HepG2 (cell line): ENCODE data around the gene CHRNB4.

Source experiments
- CTCF ChIP-seq: sonication (generic); formaldehyde crosslinking; IDR thresholded peaks from 2 replicates; pipeline ENCODE4 v1.5.0; 2020; ENCODE audit warnings: mild to moderate bottlenecking, missing genetic modification reagents, moderate library complexity
- NCOA1 ChIP-seq: sonication (generic); formaldehyde crosslinking; IDR thresholded peaks from 2 replicates; pipeline ENCODE4 v1.9.0; 2021; ENCODE audit warnings: missing genetic modification reagents
- SALL2 ChIP-seq: sonication (generic); formaldehyde crosslinking; IDR thresholded peaks from 2 replicates; pipeline ENCODE4 v1.8.1; 2023; ENCODE audit warnings: mild to moderate bottlenecking, missing genetic modification reagents, inconsistent platforms
- SRF ChIP-seq: IDR thresholded peaks from 2 replicates; pipeline ENCODE4 v1.6.1; 2011; ENCODE audit warnings: mild to moderate bottlenecking, low read depth, low read length, moderate library complexity
- TBL1XR1 ChIP-seq: fragments of 150-350 bp; IDR thresholded peaks from 2 replicates; pipeline ENCODE4 v1.6.1; 2014; ENCODE audit warnings: borderline replicate concordance, low read length; ENCODE audit not compliant: partially characterized antibody
- ZSCAN22 ChIP-seq: sonication (generic); formaldehyde crosslinking; IDR thresholded peaks from 2 replicates; pipeline ENCODE4 v1.4.0; 2020; ENCODE audit warnings: mild to moderate bottlenecking, missing genetic modification reagents

GRCh38 chr15:78603467-78603866 lies 37.5 kb downstream of the CHRNB4 start:
- TF ChIP-seq NCOA1 (CRISPR knock-in tag) (no peak), SRF (no peak), TBL1XR1 (no peak), ZSCAN22 (no peak), SALL2 (CRISPR knock-in tag) (no peak), CTCF (CRISPR knock-in tag) (no peak)
